Keratinocyte (primary cell): ENCODE results near the gene STK4.

Source experiments
- CTCF ChIP-seq, 3 experiments: IDR thresholded peaks in 1 of 3; conservative IDR thresholded peaks in 1 of 3; optimal IDR thresholded peaks in 1 of 3; 2 replicates in 2 of 3; 3 replicates in 1 of 3; pipeline versions ENCODE3 to v1.5.1; 2011; ENCODE audit warnings: low read length in 3 of 3, mild to moderate bottlenecking in 3 of 3, moderate library complexity in 2 of 3, control low read depth in 1 of 3, inconsistent platforms in 1 of 3; ENCODE audit not compliant: insufficient read depth in 2 of 3; ENCODE audit errors: extremely low read depth in 1 of 3
- EZH2 ChIP-seq: IDR thresholded peaks from one replicate; pipeline ENCODE4 v1.6.1; 2012; ENCODE audit warnings: inconsistent platforms, mild to moderate bottlenecking, low read length, moderate library complexity

GRCh38 chr20:45094864-45095574, 128.7 kb downstream of the STK4 start:
- no peak for TF ChIP-seq CTCF (optimal IDR thresholded peaks at IDR 0.05 in 1 of 3, IDR thresholded peaks at IDR 0.05 in 1 of 3, conservative IDR thresholded peaks at IDR 0.05 in 1 of 3; ENCODE audit: extremely low read depth in 1 of 3, insufficient read depth in 2 of 3, low read length in 3 of 3)
- TF ChIP-seq EZH2 = no peak
